IPS-18c (cell line): ENCODE data around the gene COL18A1.
"Not testable (repeated sequence)": the region's sequence is repeated elsewhere in the genome, so short reads cannot be mapped to it uniquely, and the experiment has no call there.

Source experiments
- H3K4me3 ChIP-seq: 2 replicates; pipeline ENCODE4 v1.7.0; 2013; ENCODE audit warnings: low read depth, mild to moderate bottlenecking, low read length, moderate library complexity; ENCODE audit not compliant: insufficient read depth
- H3K9me3 ChIP-seq: one replicate; pipeline ENCODE4 v1.6.1; 2013; ENCODE audit warnings: mild to moderate bottlenecking, low read length, moderate library complexity; ENCODE audit not compliant: control insufficient read depth, insufficient read depth

The COL18A1 gene

DNA sequence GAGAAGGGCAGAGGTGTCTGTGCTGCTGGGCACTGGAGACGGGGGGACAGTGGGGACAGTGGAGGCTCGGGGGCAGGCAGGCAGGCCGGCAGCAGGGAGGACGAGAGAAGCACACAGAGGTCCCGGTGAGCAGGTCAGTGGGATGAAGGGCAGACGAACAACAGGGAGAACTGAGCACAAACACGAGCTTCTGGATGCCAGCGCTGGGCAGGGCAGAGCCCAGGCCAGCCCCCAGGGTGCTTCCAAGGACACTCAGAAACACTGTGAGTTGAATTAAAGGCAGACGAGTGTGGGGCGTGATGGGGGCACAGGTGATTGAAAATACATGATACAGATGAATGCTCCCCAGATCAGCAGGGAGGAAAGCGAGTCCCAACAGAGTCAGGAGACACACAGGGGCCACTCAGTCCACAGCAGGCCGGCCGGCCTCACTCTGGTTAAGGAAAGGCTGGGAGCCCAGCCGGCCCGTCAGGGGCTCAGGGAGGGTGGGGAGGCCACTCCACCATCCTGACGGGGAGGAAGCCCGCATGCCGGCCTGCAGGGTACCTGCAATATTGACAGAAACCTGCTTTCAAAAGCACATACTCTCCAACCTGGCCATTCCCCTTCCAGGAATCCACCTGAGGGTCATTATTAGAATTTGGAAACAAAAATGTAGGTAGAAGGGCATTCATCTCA is 123.2 kb downstream of the COL18A1 start:
- H3K9me3 ChIP-seq = no peaks in the 10 kb centered on the region

DNA sequence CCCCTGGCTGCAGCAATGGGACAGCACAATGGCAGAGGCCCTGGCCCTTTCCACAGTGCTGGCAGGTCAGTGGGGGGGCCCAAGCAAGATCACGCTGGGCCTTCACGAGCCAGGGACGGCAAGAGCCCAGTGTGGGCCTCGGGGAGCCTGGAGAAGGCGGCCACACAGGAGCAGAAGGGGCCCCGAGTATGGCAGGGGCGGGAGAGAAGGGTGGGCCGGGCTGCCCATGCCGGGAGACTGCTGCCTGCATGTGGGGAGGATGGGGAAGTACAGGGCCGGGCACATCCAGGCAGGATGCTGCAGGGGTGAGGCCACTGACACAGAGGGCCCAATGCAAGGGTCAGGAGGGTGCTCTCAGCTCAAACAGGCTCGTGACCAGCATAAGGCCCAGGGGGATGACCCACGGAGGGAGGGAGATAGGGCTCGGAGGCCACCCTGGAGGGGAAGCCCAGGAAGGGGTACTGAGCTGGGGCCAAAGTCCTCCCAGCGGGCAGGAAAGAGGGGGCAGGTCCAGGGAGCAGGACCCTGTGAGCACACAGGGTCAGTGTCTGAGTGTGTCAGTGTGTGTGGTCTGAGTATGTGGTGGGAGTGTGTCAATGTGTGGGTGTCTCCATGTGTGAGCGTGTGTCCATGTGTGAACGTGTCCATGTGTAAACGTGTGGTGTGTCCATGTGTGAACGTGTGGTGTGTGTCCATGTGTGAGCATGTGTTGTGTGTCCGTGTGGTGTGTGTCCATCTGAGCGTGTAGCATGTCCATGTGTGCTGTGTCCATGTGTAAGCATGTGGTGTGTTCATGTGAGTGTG is 124.2 kb downstream of the COL18A1 start:
- Histone ChIP-seq H3K9me3 (no peaks in the 10 kb centered on the region), H3K4me3 (no peak overlapping the region)

More for the DNA sequence above, 123.2 kb downstream of the COL18A1 start:
- H3K4me3 ChIP-seq = no peak overlapping the region

DNA sequence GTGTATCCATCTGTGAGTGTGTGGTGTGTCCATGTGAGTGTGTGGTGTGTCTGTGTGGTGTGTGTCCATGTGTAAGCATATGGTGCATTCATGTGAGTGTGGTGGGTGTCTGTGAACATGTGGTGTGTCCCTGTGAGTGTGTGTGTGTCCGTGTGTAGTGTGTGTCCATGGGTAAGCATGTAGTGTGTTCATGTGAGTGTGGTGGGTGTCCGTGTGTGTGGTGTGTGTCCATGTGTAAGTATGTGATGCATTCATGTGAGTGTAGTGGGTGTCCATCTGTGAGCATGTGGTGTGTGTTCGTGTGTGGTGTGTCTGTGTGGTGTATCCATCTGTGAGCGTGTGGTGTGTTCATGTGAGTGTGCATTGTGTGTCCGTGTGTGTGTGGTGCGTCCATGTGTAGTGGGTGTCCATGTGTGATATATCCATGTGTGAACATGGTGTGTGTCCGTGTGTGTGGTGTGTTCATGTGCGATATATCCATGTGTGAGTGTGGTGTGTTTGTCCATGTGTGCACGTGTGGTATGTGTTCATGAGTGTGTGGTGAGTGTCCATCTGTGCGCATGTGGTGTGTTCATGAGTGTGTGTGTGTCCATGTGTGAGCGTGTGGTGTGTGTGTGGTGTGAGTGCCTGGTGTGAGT is 124.9 kb downstream of the COL18A1 start:
- Histone ChIP-seq H3K9me3 (no peaks in the 10 kb centered on the region), H3K4me3 (no peak overlapping the region)

GRCh38 chr21:45530423-45531113 is 125.6 kb downstream of the COL18A1 start:
- H3K9me3 ChIP-seq = no peaks in the 10 kb centered on the region
- no peak overlapping the region for H3K4me3 ChIP-seq

DNA sequence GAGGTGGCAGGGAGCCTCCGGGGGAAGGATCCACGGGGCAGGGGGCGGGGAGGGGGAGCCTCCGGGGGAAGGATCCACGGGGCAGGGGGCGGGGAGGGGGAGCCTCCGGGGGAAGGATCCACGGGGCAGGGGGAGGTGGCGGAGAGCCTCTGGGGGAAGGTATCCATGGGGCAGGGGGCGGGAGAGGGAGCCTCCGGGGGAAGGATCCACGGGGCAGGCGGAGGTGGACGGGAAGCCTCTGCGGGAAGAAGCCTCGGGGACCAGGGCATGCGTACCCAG is 126.1 kb downstream of the COL18A1 start:
- H3K9me3 ChIP-seq, H3K4me3 ChIP-seq: not testable (repeated sequence)

DNA sequence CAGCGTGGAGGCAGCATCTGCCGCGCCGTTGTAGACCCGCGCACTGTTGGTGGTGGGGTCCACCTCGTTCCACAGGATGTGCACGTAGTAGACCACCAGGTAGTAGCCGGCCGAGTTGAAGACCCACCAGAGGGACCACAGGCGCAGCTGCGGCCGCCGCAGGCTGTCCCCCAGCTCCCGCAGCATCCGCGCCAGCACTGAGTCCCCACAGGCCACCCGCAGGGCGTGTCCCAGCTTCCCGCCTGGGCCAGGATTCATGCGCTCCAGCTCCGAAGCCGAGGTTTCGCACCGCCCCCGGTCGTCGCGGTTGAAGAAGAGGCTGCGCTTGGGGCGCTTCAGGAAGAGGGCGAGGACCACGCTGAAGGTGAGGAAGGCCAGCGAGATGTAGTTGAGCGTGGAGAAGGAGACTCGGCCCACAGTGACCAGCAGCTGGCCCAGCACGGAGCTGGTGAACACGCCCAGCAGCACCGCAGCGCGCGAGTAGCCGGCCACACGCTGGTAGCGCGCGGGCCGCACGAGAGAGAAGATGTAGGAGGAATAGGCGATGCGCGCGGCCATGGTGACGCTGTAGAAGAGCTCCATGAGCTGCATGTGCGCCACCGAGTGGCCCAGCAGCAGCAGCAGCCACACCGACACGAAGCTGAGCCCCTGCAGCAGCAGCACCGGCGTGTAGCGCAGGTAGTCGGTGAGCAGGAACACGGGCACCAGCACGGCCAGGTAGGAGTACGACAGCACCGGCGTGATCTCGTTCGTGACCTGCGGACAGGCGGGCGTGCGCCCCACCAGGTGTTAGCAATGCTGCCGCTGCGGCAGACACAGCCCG is 126.6 kb downstream of the COL18A1 start:
- H3K9me3 ChIP-seq = no peaks in the 10 kb centered on the region
- no peak overlapping the region for H3K4me3 ChIP-seq

DNA sequence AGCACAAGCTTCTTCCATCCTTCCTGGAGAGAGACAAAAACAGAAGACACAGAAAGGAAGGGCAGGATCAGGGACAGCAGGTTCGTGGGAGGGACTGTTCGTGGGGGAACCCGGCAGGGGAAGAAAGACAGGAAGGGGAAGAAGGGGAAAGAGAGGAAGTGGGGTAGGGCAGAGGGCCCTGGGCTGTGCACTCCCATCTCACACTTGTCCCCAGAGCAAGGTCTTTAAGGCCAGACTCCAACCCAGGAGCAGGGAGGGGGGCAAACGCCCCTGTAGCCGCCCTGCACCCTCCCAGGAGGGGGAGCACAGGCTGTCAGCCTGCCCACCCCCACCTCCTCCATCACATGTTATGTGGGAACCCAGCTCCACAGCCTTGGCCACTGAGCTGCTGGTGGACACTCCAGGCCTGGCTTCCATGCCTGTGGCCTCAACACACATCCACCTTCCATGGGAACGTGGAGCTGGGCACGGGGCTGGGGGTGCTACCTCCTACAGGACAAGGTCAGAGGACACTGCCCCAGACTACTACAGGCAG is 127.9 kb downstream of the COL18A1 start:
- Histone ChIP-seq H3K4me3 (no peak overlapping the region), H3K9me3 (no peaks in the 10 kb centered on the region)

DNA sequence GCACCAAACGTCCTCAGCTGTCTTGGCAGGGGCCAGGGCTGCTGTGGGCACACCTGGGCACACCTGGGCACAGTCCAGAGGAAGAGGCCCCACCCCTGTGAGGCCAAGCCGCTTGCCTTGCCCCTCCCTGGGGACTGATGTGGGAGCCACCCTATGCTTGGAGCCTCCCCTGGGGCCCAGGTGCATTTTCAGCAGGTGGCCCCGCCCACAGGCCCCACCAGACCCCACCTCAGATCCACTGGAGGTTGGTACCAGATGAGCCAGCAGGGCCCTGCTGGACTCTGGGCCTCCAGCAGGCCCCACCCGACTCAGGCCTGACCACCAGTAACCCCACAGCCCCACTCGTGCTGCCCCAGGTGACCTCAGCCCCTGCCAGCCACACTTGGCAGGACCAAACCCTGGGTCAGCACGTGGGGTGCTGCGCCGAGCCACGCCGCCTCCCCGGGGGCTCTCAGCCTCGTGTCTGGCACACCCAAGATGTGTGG is 128.4 kb downstream of the COL18A1 start:
- Histone ChIP-seq H3K4me3 (no peak overlapping the region), H3K9me3 (no peaks in the 10 kb centered on the region)

DNA sequence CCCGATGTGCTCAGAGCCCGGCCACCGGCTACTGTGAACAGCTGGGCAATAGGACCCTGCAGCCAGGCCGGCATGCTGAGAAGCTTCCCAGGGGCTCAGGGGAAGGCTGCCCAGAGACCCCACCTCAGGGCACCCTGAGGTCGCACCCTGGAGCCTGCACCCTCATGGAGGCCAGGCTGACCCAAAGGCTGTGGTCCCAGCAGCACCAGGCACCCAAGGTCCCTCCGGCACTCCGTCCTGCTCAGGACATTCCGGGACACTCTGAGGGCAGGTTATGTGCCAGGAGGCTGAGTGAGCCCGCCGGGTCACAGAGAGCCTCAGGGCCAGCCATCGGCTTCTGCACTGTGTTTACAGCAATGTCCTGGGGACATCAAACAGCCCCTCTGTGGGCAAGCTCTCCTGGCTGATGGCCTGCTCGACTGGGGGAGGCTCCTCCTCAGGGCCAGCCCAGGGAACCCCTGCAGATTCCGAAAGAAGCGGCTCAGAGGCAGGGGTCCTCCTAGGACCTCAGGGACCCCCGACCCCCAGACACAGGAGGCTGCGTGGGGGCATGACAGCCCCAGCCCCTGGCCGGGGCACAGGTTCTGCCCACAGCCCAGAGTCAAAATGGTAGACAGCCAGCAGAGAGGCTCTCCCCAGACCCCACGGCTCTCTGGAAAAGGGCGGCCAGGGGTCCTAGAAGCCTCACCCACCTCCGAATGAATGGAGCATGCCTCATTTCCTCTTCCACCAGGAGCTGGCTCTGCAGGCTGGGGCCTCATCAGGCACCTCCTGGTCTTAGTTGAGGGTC is 129.1 kb downstream of the COL18A1 start:
- no peaks in the 10 kb centered on the region for H3K9me3 ChIP-seq
- H3K4me3 ChIP-seq = no peak overlapping the region

GRCh38 chr21:45534636-45535331 is 129.8 kb downstream of the COL18A1 start:
- H3K9me3 ChIP-seq = no peaks in the 10 kb centered on the region

GRCh38 chr21:45535341-45536081 is 130.5 kb downstream of the COL18A1 start:
- H3K4me3 ChIP-seq = no peak overlapping the region
- H3K9me3 ChIP-seq = no peaks in the 10 kb centered on the region

More at GRCh38 chr21:45534636-45535331, 129.8 kb downstream of the COL18A1 start:
- no peak overlapping the region for H3K4me3 ChIP-seq

GRCh38 chr21:45536301-45537081 is 131.5 kb downstream of the COL18A1 start:
- Histone ChIP-seq H3K4me3 (no peak overlapping the region), H3K9me3 (no peaks in the 10 kb centered on the region)

GRCh38 chr21:45537111-45537745 is 132.3 kb downstream of the COL18A1 start:
- H3K9me3 ChIP-seq = no peaks in the 10 kb centered on the region

DNA sequence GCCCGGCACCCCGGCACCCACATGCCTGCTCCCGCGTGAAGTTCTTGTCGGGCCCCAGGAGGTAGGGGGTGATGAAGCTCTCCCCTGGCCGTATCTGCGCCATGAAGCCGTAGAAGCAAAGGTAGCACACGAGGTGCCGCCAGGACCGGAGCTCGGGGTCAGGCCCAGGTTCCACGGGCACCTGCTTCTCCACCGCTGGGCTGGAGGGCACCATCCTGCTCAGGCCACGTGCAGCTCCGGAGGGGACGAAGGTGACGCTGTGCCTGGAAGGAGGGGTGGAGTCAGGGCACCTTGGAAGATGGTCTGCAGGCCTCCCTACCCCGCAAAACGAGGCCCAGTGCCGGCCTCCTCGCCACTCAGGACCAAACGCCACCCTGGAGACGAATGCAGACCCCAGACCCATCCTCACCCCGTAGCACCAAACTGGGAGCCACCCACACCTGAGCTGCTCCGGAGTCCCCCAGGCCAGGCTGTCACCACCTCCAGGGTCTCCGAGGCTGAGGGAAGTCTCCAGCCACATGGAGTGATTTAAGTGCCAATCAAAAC is 132.9 kb downstream of the COL18A1 start:
- Histone ChIP-seq H3K9me3 (no peaks in the 10 kb centered on the region), H3K4me3 (no peak overlapping the region)

More at GRCh38 chr21:45537111-45537745, 132.3 kb downstream of the COL18A1 start:
- H3K4me3 ChIP-seq = no peak overlapping the region
